Inflammatory macrophage treated with lipopolysaccharide for 4 hours (primary cell): ENCODE measurements around the gene ZNF485.
A peak's percentile ranks its signal among the peaks of the same experiment; 100 is the strongest.
"Not testable (repeated sequence)": the region's sequence is repeated elsewhere in the genome, so short reads cannot be mapped to it uniquely, and the experiment has no call there.

Experiments
- DNase-seq: peaks from one replicate; pipeline ENCODE4 v3.0.0-alpha.2; 2020

The ZNF485 gene

GRCh38 chr10:43606323-43607198, at the start of gene ZNF485:
Gene ZNF485 (plus strand): TSS chr10:43606438. CDS start chr10:43607051, 613 bp downstream.
- peak; percentile 40 for DNase-seq

- DNase-seq, result no peak
These were observed 49.0 kb upstream of the ZNF485 start for GRCh38 chr10:43557214-43557613.

- DNase-seq, result no peak
These were observed 36.6 kb upstream of the ZNF485 start for GRCh38 chr10:43569681-43570080.

- DNase-seq, result peak; percentile 2
These were observed 35.3 kb upstream of the ZNF485 start for GRCh38 chr10:43570971-43571370.

- no peak for DNase-seq
These were observed 32.8 kb upstream of the ZNF485 start for GRCh38 chr10:43573250-43574000.

- DNase-seq, result peak; percentile 67
These were observed 32.0 kb upstream of the ZNF485 start, which contains the start of gene ZNF239 for GRCh38 chr10:43574001-43574892. Gene ZNF239 (minus strand): TSS chr10:43574616. CDS start chr10:43558079, 16,537 bp downstream.

GRCh38 chr10:43574906-43575305, 31.3 kb upstream of the ZNF485 start:
- no peak for DNase-seq

GRCh38 chr10:43576062-43576461, 30.2 kb upstream of the ZNF485 start:
- DNase-seq, result no peak

GRCh38 chr10:43576580-43576979, 29.7 kb upstream of the ZNF485 start:
- DNase-seq, result no peak

- no peak for DNase-seq
These were observed 22.2 kb upstream of the ZNF485 start for GRCh38 chr10:43584051-43584450.

GRCh38 chr10:43585046-43585445, 21.2 kb upstream of the ZNF485 start:
- no peak for DNase-seq

GRCh38 chr10:43585981-43586729, 20.1 kb upstream of the ZNF485 start:
- DNase-seq, result no peak

- not testable (repeated sequence) for DNase-seq
These were observed 19.5 kb upstream of the ZNF485 start for GRCh38 chr10:43586730-43587115.

GRCh38 chr10:43591303-43591904, 14.8 kb upstream of the ZNF485 start:
- DNase-seq, result no peak

- DNase-seq, result peak; percentile 71
These were observed 11.2 kb upstream of the ZNF485 start for GRCh38 chr10:43594944-43595589.

- DNase-seq, result peak; percentile 34
These were observed 10.4 kb upstream of the ZNF485 start for GRCh38 chr10:43595739-43596298.

GRCh38 chr10:43596546-43596945, 9.7 kb upstream of the ZNF485 start:
- DNase-seq, result peak; percentile 41

- no peak for DNase-seq
These were observed 7.8 kb upstream of the ZNF485 start for GRCh38 chr10:43598446-43598845.

GRCh38 chr10:43599333-43599732, 6.9 kb upstream of the ZNF485 start:
- DNase-seq, result no peak

GRCh38 chr10:43601576-43601975, 4.7 kb upstream of the ZNF485 start:
- DNase-seq, result not testable (repeated sequence)

- DNase-seq, result no peak
These were observed 352 bp upstream of the ZNF485 start for GRCh38 chr10:43605850-43606322.
